OCI-LY1 (cell line): ENCODE results near the gene TUB.

Experiments
- H2AFZ ChIP-seq: fragments of 200-600 bp; sonication (generic), shearing (Covaris generic); 2 replicates; pipeline ENCODE4 v1.6.0; 2014; ENCODE audit warnings: antibody characterized with exemption, mild to moderate bottlenecking, low read length
- H3F3A ChIP-seq: fragments of 200-600 bp; sonication (generic), shearing (Covaris generic); 2 replicates; pipeline ENCODE4 v1.6.0; 2014; ENCODE audit warnings: mild to moderate bottlenecking, antibody characterized with exemption, low read length, moderate library complexity; ENCODE audit not compliant: insufficient read depth
- H3K27ac ChIP-seq: fragments of 200-600 bp; sonication (generic); 2 replicates; pipeline ENCODE4 v1.5.1; 2014; ENCODE audit warnings: low read length, mixed run types, mild to moderate bottlenecking, low read depth; ENCODE audit not compliant: poor library complexity, severe bottlenecking
- H3K27me3 ChIP-seq: fragments of 200-600 bp; sonication (generic); 2 replicates; pipeline ENCODE4 v1.6.0; 2014; ENCODE audit warnings: antibody characterized with exemption, mild to moderate bottlenecking, low read length, moderate library complexity; ENCODE audit not compliant: insufficient read depth
- H3K36me3 ChIP-seq: fragments of 200-600 bp; sonication (generic); 2 replicates; pipeline ENCODE4 v1.6.1; 2014; ENCODE audit warnings: mild to moderate bottlenecking, antibody characterized with exemption, low read length, moderate library complexity, mixed read lengths; ENCODE audit not compliant: insufficient read depth
- H3K4me1 ChIP-seq: fragments of 200-600 bp; sonication (generic); 2 replicates; pipeline ENCODE4 v1.5.1; 2014; ENCODE audit warnings: mild to moderate bottlenecking, low read length, moderate library complexity; ENCODE audit not compliant: insufficient read depth, severe bottlenecking
- H3K4me2 ChIP-seq: fragments of 200-600 bp; sonication (generic), shearing (Covaris generic); 2 replicates; pipeline ENCODE4 v1.6.1; 2014; ENCODE audit warnings: low read length
- H3K4me3 ChIP-seq: fragments of 200-600 bp; sonication (generic); 2 replicates; pipeline ENCODE4 v1.5.1; 2014; ENCODE audit warnings: low read length, low read depth, mild to moderate bottlenecking, mixed read lengths; ENCODE audit not compliant: poor library complexity, severe bottlenecking
- H3K79me2 ChIP-seq: fragments of 200-600 bp; shearing (Covaris generic); 2 replicates; pipeline ENCODE4 v1.6.1; 2016; ENCODE audit warnings: mixed run types, low read length, mixed read lengths; ENCODE audit not compliant: insufficient read depth
- H3K9ac ChIP-seq: fragments of 200-600 bp; sonication (generic), shearing (Covaris generic); 2 replicates; pipeline ENCODE4 v1.6.1; 2014; ENCODE audit warnings: mild to moderate bottlenecking, low read length, mixed read lengths
- H3K9me2 ChIP-seq: fragments of 200-600 bp; sonication (generic), shearing (Covaris generic); 2 replicates; pipeline ENCODE4 v1.6.1; 2014; ENCODE audit warnings: low read depth, mild to moderate bottlenecking, low read length, mixed read lengths
- H3K9me3 ChIP-seq: fragments of 200-600 bp; shearing (Covaris generic); 2 replicates; pipeline ENCODE4 v1.6.1; 2014; ENCODE audit warnings: low read length, mixed read lengths
- H4K20me1 ChIP-seq: fragments of 200-600 bp; sonication (generic), shearing (Covaris generic); 2 replicates; pipeline ENCODE4 v1.6.0; 2016; ENCODE audit warnings: mild to moderate bottlenecking, low read length; ENCODE audit not compliant: insufficient read depth
- CTCF ChIP-seq: fragments of 200-600 bp; sonication (generic), shearing (Covaris generic); IDR thresholded peaks from 2 replicates; pipeline ENCODE4 v1.5.1; 2017; ENCODE audit warnings: mild to moderate bottlenecking, antibody characterized with exemption, low read length, moderate library complexity, mixed read lengths
- EZH2 ChIP-seq: fragments of 200-600 bp; sonication (generic), shearing (Covaris generic); IDR thresholded peaks from 2 replicates; pipeline ENCODE4 v1.8.0; 2017; ENCODE audit warnings: borderline replicate concordance, mixed run types, mild to moderate bottlenecking, antibody characterized with exemption, low read length, moderate library complexity, mixed read lengths

Gene TUB

GRCh38 chr11:8032576-8033304 lies 48.3 kb upstream of the TUB start:
- TF ChIP-seq CTCF = no peak
- no peak for TF ChIP-seq EZH2
- no peak overlapping the region for H3K9ac ChIP-seq

GRCh38 chr11:8033305-8034105 lies 47.5 kb upstream of the TUB start:
- Histone ChIP-seq H3F3A (no peaks in the 10 kb centered on the region), H3K27ac (no peak overlapping the region), H2AFZ (no peak overlapping the region), H3K36me3 (no peaks in the 10 kb centered on the region), H3K9me3 (no peaks in the 10 kb centered on the region), H3K79me2 (no peaks in the 10 kb centered on the region), H4K20me1 (no peaks in the 10 kb centered on the region), H3K4me3 (no peak overlapping the region), H3K9ac (no peak overlapping the region), H3K9me2 (no peaks in the 10 kb centered on the region), H3K4me2 (no peak overlapping the region), H3K27me3 (no peaks in the 10 kb centered on the region), H3K4me1 (no peaks in the 10 kb centered on the region)
- TF ChIP-seq CTCF = peak; percentile 83
- TF ChIP-seq EZH2 = no peak

More at GRCh38 chr11:8032576-8033304, 48.3 kb upstream of the TUB start:
- Histone ChIP-seq H3K4me1 (no peaks in the 10 kb centered on the region), H3K27me3 (no peaks in the 10 kb centered on the region), H3K4me3 (no peak overlapping the region), H3K4me2 (no peak overlapping the region), H2AFZ (no peak overlapping the region), H3F3A (no peaks in the 10 kb centered on the region), H3K9me2 (no peaks in the 10 kb centered on the region), H3K9me3 (no peaks in the 10 kb centered on the region), H3K27ac (no peak overlapping the region), H4K20me1 (no peaks in the 10 kb centered on the region), H3K79me2 (no peaks in the 10 kb centered on the region), H3K36me3 (no peaks in the 10 kb centered on the region)

- Histone ChIP-seq H3K79me2 (no peaks in the 10 kb centered on the region), H3K9me2 (no peaks in the 10 kb centered on the region), H3K36me3 (no peaks in the 10 kb centered on the region), H3K4me2 (no peak overlapping the region), H3K4me1 (no peaks in the 10 kb centered on the region), H3K4me3 (no peak overlapping the region), H4K20me1 (no peaks in the 10 kb centered on the region), H2AFZ (no peak overlapping the region), H3K27me3 (no peaks in the 10 kb centered on the region), H3K9ac (no peak overlapping the region), H3F3A (no peaks in the 10 kb centered on the region), H3K27ac (no peak overlapping the region), H3K9me3 (no peaks in the 10 kb centered on the region)
- TF ChIP-seq EZH2 (no peak), CTCF (no peak)
These were observed 46.9 kb upstream of the TUB start for GRCh38 chr11:8034106-8034585.
